GM15510 (cell line): ENCODE results near the gene XKR7.

Source experiments
- POLR2A ChIP-seq: IDR thresholded peaks from 3 replicates; pipeline ENCODE4 v1.6.1; 2011; ENCODE audit warnings: borderline replicate concordance; ENCODE audit not compliant: insufficient read length; ENCODE audit errors: extremely low read depth

Gene XKR7

GRCh38 chr20:32052778-32053362 is 84.9 kb downstream of the XKR7 start:
- TF ChIP-seq POLR2A, result no peak
